Activated CD4-positive, alpha-beta T cell treated with anti-CD3 and anti-CD28 coated beads, Interleukin-2, amount 50 U/mL, for 4 hours (primary cell): ENCODE results near the gene UTP11.

Experiments
- DNase-seq, 2 experiments: peaks; one replicate each; pipeline ENCODE4 v3.0.0-alpha.2; 2020

UTP11 gene

DNA sequence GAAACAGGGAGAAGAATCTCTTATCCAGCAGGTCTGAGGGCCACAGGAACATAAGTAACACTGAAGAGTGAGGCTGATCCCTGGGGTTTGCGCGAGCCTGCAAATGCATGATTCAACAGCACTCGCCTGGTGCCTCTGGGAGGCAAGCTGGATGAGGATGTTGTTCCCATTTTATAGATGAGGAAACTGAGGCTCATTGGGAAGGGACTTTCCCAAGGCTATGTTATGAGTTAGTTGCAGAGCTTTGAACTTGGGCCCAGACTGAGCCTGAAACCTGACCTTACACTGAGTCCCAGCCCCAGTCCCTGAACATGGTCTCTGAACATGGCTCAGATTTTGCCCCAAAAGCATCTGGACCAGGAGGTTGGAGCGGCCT, 61.8 kb downstream of the UTP11 start:
- DNase-seq: no peak
